ENCODE data around the gene SYNCRIP.

DNA sequence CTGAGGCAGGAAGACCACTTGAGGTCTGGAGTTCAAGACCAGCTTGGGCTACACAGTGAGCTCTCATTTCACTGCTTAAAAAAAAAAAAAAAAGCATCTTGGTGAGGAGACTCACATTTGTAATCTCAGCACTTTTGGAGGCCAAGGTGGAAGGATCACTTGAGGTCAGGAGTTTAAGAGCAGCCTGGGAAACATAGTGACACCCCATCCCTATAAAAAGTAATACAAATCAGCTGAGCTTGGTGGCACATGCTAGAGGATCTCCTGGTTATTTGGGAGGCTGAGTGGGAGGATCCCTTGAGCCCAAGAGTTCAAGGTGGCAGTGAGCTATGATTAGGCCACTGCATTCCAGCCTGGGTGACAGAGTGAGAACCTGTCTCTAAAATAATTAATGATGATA lies 29.4 kb upstream of the SYNCRIP start:
- TF ChIP-seq, protein P1, sequence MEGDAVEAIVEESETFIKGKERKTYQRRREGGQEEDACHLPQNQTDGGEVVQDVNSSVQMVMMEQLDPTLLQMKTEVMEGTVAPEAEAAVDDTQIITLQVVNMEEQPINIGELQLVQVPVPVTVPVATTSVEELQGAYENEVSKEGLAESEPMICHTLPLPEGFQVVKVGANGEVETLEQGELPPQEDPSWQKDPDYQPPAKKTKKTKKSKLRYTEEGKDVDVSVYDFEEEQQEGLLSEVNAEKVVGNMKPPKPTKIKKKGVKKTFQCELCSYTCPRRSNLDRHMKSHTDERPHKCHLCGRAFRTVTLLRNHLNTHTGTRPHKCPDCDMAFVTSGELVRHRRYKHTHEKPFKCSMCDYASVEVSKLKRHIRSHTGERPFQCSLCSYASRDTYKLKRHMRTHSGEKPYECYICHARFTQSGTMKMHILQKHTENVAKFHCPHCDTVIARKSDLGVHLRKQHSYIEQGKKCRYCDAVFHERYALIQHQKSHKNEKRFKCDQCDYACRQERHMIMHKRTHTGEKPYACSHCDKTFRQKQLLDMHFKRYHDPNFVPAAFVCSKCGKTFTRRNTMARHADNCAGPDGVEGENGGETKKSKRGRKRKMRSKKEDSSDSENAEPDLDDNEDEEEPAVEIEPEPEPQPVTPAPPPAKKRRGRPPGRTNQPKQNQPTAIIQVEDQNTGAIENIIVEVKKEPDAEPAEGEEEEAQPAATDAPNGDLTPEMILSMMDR (IDR thresholded peaks at IDR 0.05): no peak
- no peak for TF ChIP-seq POLR2A (IDR thresholded peaks at IDR 0.05)
